ENCODE results near the gene KLHL14.

- TF ChIP-seq CTCF (IDR thresholded peaks at IDR 0.05) (no peak), POLR2A (IDR thresholded peaks at IDR 0.05) (no peak)
Observed at GRCh38 chr18:32772581-32773381, at the start of gene KLHL14.

Measured in body of pancreas (tissue), 4 donors.